Spleen (tissue), 7 donors: ENCODE measurements around the gene REC8.

Experiments used
- POLR2A ChIP-seq, 3 donors: fragments of 450-650 bp; IDR thresholded peaks; one replicate each; pipeline ENCODE4 v1.5.1; 2017; ENCODE audit warnings: antibody characterized with exemption in 3 of 3, mild to moderate bottlenecking in 1 of 3
- POLR2AphosphoS5 ChIP-seq, 3 donors: sonication (generic); formaldehyde crosslinking; IDR thresholded peaks; one replicate each; pipeline ENCODE4 v1.5.1; 2017; ENCODE audit warnings: antibody characterized with exemption in 3 of 3
- TF ChIP-seq, protein P1 (sequence below), 11 experiments: fragments of 200-600 bp in 7 of 11; fragments of 450-650 bp in 4 of 11; sonication (generic) in 4 of 11; IDR thresholded peaks in 8 of 11; conservative IDR thresholded peaks in 3 of 11; 1 replicate in 7 of 11; 2 replicates in 4 of 11; pipeline versions ENCODE4 v1.4.0 to v1.8.0; 2016 to 2021; ENCODE audit warnings: antibody characterized with exemption in 11 of 11, inconsistent platforms in 4 of 11, mild to moderate bottlenecking in 1 of 11
- donor health status: DM: no; HTN: no; CAD: no; lungs with moderate emphysema.
- donor health status: DM: no; HTN: no; CAD: no.
- donor health status: DM: no; HTN: no; CAD: no.

DNA sequence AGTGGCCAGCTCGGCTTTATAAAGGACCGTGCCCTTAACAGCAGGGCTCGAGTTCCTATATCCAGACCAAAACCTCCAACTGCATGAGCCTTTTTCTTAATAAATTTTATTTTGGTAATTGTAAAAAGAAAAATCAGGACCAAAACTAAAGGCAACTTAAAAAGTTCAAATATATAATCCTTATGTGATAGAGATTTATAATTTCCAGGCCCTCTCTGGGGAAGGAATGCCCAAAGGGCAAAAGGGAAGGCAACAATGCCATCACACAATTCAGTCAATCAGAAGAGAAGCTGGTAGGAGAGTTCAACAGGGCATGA lies 17.1 kb downstream of the REC8 start:
- TF ChIP-seq, protein P1, sequence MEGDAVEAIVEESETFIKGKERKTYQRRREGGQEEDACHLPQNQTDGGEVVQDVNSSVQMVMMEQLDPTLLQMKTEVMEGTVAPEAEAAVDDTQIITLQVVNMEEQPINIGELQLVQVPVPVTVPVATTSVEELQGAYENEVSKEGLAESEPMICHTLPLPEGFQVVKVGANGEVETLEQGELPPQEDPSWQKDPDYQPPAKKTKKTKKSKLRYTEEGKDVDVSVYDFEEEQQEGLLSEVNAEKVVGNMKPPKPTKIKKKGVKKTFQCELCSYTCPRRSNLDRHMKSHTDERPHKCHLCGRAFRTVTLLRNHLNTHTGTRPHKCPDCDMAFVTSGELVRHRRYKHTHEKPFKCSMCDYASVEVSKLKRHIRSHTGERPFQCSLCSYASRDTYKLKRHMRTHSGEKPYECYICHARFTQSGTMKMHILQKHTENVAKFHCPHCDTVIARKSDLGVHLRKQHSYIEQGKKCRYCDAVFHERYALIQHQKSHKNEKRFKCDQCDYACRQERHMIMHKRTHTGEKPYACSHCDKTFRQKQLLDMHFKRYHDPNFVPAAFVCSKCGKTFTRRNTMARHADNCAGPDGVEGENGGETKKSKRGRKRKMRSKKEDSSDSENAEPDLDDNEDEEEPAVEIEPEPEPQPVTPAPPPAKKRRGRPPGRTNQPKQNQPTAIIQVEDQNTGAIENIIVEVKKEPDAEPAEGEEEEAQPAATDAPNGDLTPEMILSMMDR (IDR thresholded peaks at IDR 0.05 in 8 of 11, conservative IDR thresholded peaks at IDR 0.05 in 3 of 11): no peak
- TF ChIP-seq POLR2A (IDR thresholded peaks at IDR 0.05) (no peak), POLR2AphosphoS5 (IDR thresholded peaks at IDR 0.05) (no peak)
